Measurements from ENCODE around the gene PPP1CC. TPM values are rescaled to one million over a fixed set of nuclear protein-coding genes. Genes with fewer than 3 reads are reported as not detected.
A peak's percentile ranks its signal among the peaks of the same experiment; 100 is the strongest.
"Not testable (repeated sequence)": the region's sequence is repeated elsewhere in the genome, so short reads cannot be mapped to it uniquely, and the experiment has no call there.

Gene PPP1CC
- total RNA-seq: 150 TPM

- DNase-seq: peak; percentile 91
Measured at GRCh38 chr12:110742718-110743570, at the start of gene PPP1CC. TSS of gene PPP1CC (minus strand) at chr12:110742891. CDS start at chr12:110742707, 184 bp downstream.

- no peak for DNase-seq
Measured at GRCh38 chr12:110791589-110791988, 48.9 kb upstream of the PPP1CC start.

GRCh38 chr12:110790301-110790700 lies 47.6 kb upstream of the PPP1CC start:
- DNase-seq: no peak

- no peak for DNase-seq
Measured at GRCh38 chr12:110786012-110786411, 43.3 kb upstream of the PPP1CC start.

- DNase-seq: no peak
Measured at GRCh38 chr12:110785240-110785639, 42.5 kb upstream of the PPP1CC start.

- DNase-seq: no peak
Measured at GRCh38 chr12:110782922-110783321, 40.2 kb upstream of the PPP1CC start.

GRCh38 chr12:110782094-110782493 lies 39.4 kb upstream of the PPP1CC start:
- no peak for DNase-seq

GRCh38 chr12:110780448-110780847 lies 37.8 kb upstream of the PPP1CC start:
- DNase-seq: no peak

- no peak for DNase-seq
Measured at GRCh38 chr12:110778833-110779577, 36.3 kb upstream of the PPP1CC start.

- DNase-seq: no peak
Measured at GRCh38 chr12:110776410-110776809, 33.7 kb upstream of the PPP1CC start.

GRCh38 chr12:110775997-110776396 lies 33.3 kb upstream of the PPP1CC start:
- no peak for DNase-seq

- DNase-seq: no peak
Measured at GRCh38 chr12:110774824-110775223, 32.1 kb upstream of the PPP1CC start.

GRCh38 chr12:110768960-110769359 lies 26.3 kb upstream of the PPP1CC start:
- DNase-seq: no peak

GRCh38 chr12:110767863-110768262 lies 25.2 kb upstream of the PPP1CC start:
- DNase-seq: no peak

GRCh38 chr12:110766311-110767154 lies 23.8 kb upstream of the PPP1CC start:
- no peak for DNase-seq

- not testable (repeated sequence) for DNase-seq
Measured at GRCh38 chr12:110765572-110765971, 22.9 kb upstream of the PPP1CC start.

GRCh38 chr12:110765111-110765510 lies 22.4 kb upstream of the PPP1CC start:
- DNase-seq: no peak

- DNase-seq: no peak
Measured at GRCh38 chr12:110763583-110763982, 20.9 kb upstream of the PPP1CC start.

GRCh38 chr12:110762891-110763290 lies 20.2 kb upstream of the PPP1CC start:
- DNase-seq: no peak

GRCh38 chr12:110760204-110760609 lies 17.5 kb upstream of the PPP1CC start:
- no peak for DNase-seq

GRCh38 chr12:110758922-110759321 lies 16.2 kb upstream of the PPP1CC start:
- DNase-seq: no peak

GRCh38 chr12:110756611-110757010 lies 13.9 kb upstream of the PPP1CC start:
- no peak for DNase-seq

All from occipital lobe (tissue), 2 donors.